Choroid plexus epithelial cell (primary cell): Measurements from ENCODE around the gene DDX24.
A peak's percentile ranks its signal among the peaks of the same experiment; 100 is the strongest.

ENCODE experiments used
- DNase-seq: peaks from one replicate; pipeline ENCODE4 v3.0.0-alpha.2; 2010; ENCODE audit warnings: low read depth
- H3K4me3 ChIP-seq: 2 replicates; pipeline ENCODE4 v1.5.1; 2011; ENCODE audit warnings: low read depth, mild to moderate bottlenecking, control low read depth, low read length, moderate library complexity
- TF ChIP-seq, protein P1 (sequence below): conservative IDR thresholded peaks from 2 replicates; pipeline ENCODE4 v1.5.1; 2011; ENCODE audit warnings: low read depth, mild to moderate bottlenecking, control low read depth, inconsistent platforms, low read length, moderate library complexity

DDX24 gene

DNA sequence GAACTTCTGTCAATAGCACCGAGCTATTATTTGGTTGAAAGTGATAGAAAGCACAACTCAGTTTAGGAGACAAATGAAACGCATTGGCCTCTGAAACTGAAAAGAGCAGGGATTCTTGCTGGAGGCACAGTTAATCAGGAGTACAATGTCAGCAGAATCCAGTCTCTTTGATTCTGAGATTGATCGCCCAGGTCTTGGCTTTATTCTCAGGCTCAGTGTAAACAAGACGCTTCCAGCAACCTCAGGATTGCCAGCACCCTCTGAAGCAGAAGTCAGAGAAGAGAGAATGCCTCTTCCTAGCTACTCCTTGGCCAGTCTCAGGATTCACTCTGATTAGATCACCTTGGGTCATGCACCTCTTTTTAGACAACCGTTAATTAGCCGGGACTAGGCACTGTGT, 66.6 kb downstream of the DDX24 start:
- no peak overlapping the region for H3K4me3 ChIP-seq
- DNase-seq = no peak
- TF ChIP-seq, protein P1, sequence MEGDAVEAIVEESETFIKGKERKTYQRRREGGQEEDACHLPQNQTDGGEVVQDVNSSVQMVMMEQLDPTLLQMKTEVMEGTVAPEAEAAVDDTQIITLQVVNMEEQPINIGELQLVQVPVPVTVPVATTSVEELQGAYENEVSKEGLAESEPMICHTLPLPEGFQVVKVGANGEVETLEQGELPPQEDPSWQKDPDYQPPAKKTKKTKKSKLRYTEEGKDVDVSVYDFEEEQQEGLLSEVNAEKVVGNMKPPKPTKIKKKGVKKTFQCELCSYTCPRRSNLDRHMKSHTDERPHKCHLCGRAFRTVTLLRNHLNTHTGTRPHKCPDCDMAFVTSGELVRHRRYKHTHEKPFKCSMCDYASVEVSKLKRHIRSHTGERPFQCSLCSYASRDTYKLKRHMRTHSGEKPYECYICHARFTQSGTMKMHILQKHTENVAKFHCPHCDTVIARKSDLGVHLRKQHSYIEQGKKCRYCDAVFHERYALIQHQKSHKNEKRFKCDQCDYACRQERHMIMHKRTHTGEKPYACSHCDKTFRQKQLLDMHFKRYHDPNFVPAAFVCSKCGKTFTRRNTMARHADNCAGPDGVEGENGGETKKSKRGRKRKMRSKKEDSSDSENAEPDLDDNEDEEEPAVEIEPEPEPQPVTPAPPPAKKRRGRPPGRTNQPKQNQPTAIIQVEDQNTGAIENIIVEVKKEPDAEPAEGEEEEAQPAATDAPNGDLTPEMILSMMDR = no peak

DNA sequence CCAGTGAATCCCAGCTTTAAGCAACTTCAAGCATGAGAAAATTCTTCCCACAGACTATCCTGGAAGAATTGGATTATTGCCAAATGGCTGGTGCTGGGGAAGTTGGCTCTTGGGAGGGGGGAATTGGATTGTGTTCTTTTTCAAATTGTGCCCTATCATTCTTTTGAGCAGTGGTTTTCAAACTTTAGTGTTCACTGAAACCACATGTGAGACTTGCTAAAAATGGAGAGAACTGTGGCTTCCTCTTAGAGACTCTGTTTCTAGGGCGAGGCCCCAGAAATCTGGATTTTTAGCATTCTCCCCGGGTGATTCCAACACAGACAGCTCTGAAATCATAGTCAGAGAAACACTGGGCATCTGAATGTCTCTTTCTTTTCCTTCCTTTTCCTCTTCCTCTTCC, 69.2 kb downstream of the DDX24 start:
- no peak overlapping the region for H3K4me3 ChIP-seq
- TF ChIP-seq, protein P1 = no peak
- DNase-seq = no peak

DNA sequence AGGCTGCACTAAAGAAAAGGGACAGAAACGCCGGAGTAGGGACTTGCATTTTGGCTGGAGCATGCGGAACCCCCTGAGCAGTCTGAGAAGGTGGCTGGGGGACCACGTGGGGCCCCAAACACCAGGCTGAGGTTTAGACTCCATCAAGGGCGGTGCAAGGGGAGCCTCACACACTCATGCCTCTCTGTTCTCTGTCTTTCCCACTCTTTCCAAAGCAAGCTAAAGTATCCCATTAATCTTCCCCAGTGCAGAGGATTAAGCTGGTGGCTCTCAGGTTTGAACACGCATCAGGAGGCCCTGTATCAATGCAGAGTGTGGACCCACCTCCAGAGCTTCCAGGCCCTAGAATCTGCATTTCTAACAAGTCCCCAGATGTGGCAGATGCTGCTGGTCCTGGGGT, 70.4 kb downstream of the DDX24 start:
- no peak overlapping the region for H3K4me3 ChIP-seq
- no peak for DNase-seq
- TF ChIP-seq, protein P1 = no peak

DNA sequence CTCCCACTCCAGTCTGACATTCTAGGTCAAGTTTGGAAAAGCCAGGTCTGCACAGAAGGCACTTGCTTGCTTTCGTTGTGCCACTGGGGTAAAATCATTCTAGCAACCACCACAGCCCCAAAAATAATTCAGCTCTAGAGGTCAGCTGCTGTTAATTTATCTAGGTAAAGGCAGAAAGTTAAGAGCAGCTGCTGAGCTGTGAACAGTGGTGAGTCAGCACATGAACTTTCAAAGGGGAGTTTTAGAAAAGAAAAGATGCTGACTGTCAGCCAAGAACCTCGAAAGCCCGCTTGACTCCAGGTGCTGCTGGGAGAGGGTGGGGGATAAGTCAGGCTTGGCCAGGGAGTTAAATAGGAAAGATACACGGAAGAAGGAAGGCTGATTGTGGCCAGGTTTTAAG, 71.2 kb downstream of the DDX24 start:
- no peak overlapping the region for H3K4me3 ChIP-seq
- peak; percentile 75 for DNase-seq
- TF ChIP-seq, protein P1 = no peak

DNA sequence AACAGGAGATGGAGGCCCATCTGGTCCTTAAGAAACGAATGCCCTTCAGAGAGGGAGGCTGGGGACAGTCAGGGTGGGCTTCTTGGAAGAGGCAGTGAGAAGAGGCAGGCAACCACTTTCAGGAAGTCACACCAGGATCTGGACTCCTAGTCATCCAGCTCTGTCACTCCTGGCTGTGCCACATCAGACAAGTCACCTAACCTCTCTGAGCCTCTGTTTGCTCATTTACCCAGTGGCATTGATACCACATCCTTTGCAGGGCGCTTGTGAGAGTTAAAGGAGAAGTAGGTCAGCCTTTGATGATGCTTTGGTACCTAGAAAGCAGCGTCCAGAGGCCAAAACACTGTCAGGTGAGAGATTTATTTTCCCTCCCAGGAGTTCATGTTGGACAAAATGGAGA, 72.8 kb downstream of the DDX24 start:
- TF ChIP-seq, protein P1 = no peak
- DNase-seq = no peak
- H3K4me3 ChIP-seq = no peak overlapping the region

DNA sequence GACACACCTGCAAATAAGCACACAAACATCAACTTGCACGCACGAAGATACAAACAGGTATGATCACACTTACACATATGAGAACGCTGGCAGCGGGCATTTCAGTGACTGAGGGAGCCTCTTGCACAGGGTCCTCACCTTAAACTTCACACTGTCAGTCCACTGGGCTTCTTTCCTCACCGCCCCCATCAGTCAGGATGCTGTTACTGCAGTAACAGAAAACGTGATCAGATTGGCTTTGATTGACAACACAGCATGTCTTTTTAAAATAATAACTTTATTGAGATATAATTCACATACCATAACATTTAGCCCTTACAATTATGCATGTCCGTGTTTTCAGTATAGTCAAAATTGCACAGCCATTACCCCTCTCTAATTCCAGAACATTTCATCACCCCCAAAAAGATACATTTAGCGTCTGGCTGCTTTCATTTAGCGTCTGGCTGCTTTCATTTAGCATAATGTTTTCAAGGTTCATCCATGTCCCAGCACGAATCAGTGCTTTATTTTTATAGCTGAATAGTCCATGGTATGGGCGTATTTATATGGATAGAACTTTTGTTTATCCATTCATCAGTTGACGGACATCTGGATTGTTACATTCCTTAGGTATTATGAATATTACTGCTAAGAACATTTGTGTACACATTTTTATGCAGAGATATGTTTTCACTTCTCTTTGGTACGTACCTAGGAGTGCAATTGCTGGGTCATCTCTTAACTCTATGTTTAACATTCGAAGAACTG, 75.5 kb downstream of the DDX24 start:
- TF ChIP-seq, protein P1 = peak; percentile 62
- peak; percentile 27 for DNase-seq

DNA sequence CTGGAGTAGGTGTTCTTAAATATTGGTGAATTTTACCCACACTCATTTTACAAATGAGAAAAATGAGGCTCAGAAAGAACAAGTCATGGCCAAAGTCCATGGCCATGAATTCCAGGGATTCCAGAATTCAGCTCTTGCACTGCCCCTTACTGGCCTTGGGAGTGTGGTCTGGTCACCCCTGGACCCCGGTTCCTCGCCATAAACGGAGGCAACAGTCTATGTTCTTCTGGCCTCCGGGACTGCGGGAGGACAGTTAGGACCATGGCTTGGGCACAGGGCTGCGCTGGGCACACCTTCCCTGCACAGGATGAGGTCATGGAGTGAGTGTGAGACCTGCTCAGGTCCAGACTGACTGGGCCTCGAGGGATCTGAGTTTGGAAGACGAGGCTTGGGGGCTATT, 77.0 kb downstream of the DDX24 start:
- TF ChIP-seq, protein P1 = no peak
- DNase-seq = no peak
- no peak overlapping the region for H3K4me3 ChIP-seq

More for the DNA sequence above, 75.5 kb downstream of the DDX24 start:
- H3K4me3 ChIP-seq = no peak overlapping the region
